Neural cell (in vitro differentiated cells): ENCODE results near the gene UQCRH. TPM values are rescaled to one million over a fixed set of nuclear protein-coding genes. Genes with fewer than 3 reads are reported as not detected.

Experiments used
- H2AFZ ChIP-seq: fragments of 200-600, 300-800 bp; sonication (generic), shearing (Covaris generic); 2 replicates; pipeline ENCODE4 v1.6.0; 2014; ENCODE audit warnings: low read depth, mild to moderate bottlenecking, antibody characterized with exemption, low read length, moderate library complexity
- H3F3A ChIP-seq: fragments of 200-600 bp; shearing (Covaris generic); 2 replicates; pipeline ENCODE4 v1.6.1; 2016; ENCODE audit warnings: mild to moderate bottlenecking, moderate library complexity, mixed read lengths, antibody characterized with exemption, low read length; ENCODE audit not compliant: insufficient read depth, poor library complexity, severe bottlenecking
- H3K27ac ChIP-seq: fragments of 200-600, 300-800 bp; sonication (generic), shearing (Covaris generic); 2 replicates; pipeline ENCODE4 v1.5.1; 2014; ENCODE audit warnings: mild to moderate bottlenecking, low read length, moderate library complexity
- H3K27me3 ChIP-seq: fragments of 300-800, 200-600 bp; sonication (generic), shearing (Covaris generic); 2 replicates; pipeline ENCODE4 v1.6.0; 2014; ENCODE audit warnings: mild to moderate bottlenecking, low read depth, low read length, moderate library complexity; ENCODE audit not compliant: insufficient read depth
- H3K36me3 ChIP-seq: fragments of 300-800, 200-600 bp; sonication (generic), shearing (Covaris generic); 2 replicates; pipeline ENCODE4 v1.5.1; 2014; ENCODE audit warnings: mild to moderate bottlenecking, antibody characterized with exemption, low read length, moderate library complexity; ENCODE audit not compliant: insufficient read depth
- H3K4me2 ChIP-seq: fragments of 300-800, 200-600 bp; sonication (generic), shearing (Covaris generic); 2 replicates; pipeline ENCODE4 v1.6.0; 2014; ENCODE audit warnings: mild to moderate bottlenecking, low read length
- H3K4me3 ChIP-seq: fragments of 300-800, 200-600 bp; sonication (generic), shearing (Covaris generic); 2 replicates; pipeline ENCODE4 v1.5.1; 2014; ENCODE audit warnings: mild to moderate bottlenecking, low read length, moderate library complexity
- H3K79me2 ChIP-seq: fragments of 200-600 bp; shearing (Covaris generic); replicated peaks from 2 replicates; pipeline ENCODE4 v1.6.0; 2014; ENCODE audit warnings: mild to moderate bottlenecking, low read length, moderate library complexity; ENCODE audit not compliant: insufficient read depth
- H3K9ac ChIP-seq: fragments of 300-800, 200-600 bp; sonication (generic), shearing (Covaris generic); 2 replicates; pipeline ENCODE4 v1.6.1; 2016; ENCODE audit warnings: mild to moderate bottlenecking, low read length, mixed read lengths
- H3K9me2 ChIP-seq: fragments of 200-600 bp; shearing (Covaris generic); 2 replicates; pipeline ENCODE4 v1.6.1; 2016; ENCODE audit warnings: mild to moderate bottlenecking, low read length, mixed read lengths; ENCODE audit not compliant: insufficient read depth
- H3K9me3 ChIP-seq: fragments of 200-600, 300-800 bp; sonication (generic), shearing (Covaris generic); 2 replicates; pipeline ENCODE4 v1.6.1; 2016; ENCODE audit warnings: mild to moderate bottlenecking, mixed run types, low read length, moderate library complexity, mixed read lengths
- H4K20me1 ChIP-seq: fragments of 200-600 bp; shearing (Covaris generic); 2 replicates; pipeline ENCODE4 v1.6.1; 2016; ENCODE audit warnings: mild to moderate bottlenecking, mixed run types; ENCODE audit not compliant: insufficient read depth
- EP300 ChIP-seq: fragments of 450-650 bp; conservative IDR thresholded peaks from 2 replicates; pipeline ENCODE4 v1.6.1; 2014; ENCODE audit warnings: antibody characterized with exemption, mild to moderate bottlenecking, moderate library complexity; ENCODE audit not compliant: poor library complexity, severe bottlenecking
- EZH2 ChIP-seq: fragments of 200-600, 300-800 bp; shearing (Covaris generic), sonication (generic); IDR thresholded peaks from 2 replicates; pipeline ENCODE4 v1.6.1; 2014; ENCODE audit warnings: antibody characterized with exemption, low read length, borderline replicate concordance, mild to moderate bottlenecking; ENCODE audit not compliant: insufficient read depth, poor library complexity, severe bottlenecking
- POLR2AphosphoS5 ChIP-seq: IDR thresholded peaks from 2 replicates; pipeline ENCODE4 v1.6.1; 2012
- RAD21 ChIP-seq: fragments of 450-650 bp; conservative IDR thresholded peaks from 2 replicates; pipeline ENCODE4 v1.6.1; 2014; ENCODE audit warnings: antibody characterized with exemption, mild to moderate bottlenecking, moderate library complexity
- TAF1 ChIP-seq: IDR thresholded peaks from 2 replicates; pipeline ENCODE4 v1.6.1; 2012; ENCODE audit warnings: low read depth
- polyA plus RNA-seq: library from polyadenylated mRNA; depleted of rRNA; stranded (reverse); fragments of >200 nt; gene quantifications from 2 replicates; pipeline ENCODE4 v1.2.3, GENCODE V29; 2014
- TF ChIP-seq, protein P1 (sequence below): fragments of 450-650 bp; IDR thresholded peaks from 2 replicates; pipeline ENCODE4 v1.5.1; 2014; ENCODE audit warnings: antibody characterized with exemption, mild to moderate bottlenecking, moderate library complexity; ENCODE audit not compliant: poor library complexity, severe bottlenecking
- TF ChIP-seq, protein P2 (sequence below): IDR thresholded peaks from 2 replicates; pipeline ENCODE4 v1.6.1; 2012; ENCODE audit warnings: borderline replicate concordance

Gene UQCRH
- polyA plus RNA-seq, 1 donor from 2014 or later, result 1,272 TPM

DNA sequence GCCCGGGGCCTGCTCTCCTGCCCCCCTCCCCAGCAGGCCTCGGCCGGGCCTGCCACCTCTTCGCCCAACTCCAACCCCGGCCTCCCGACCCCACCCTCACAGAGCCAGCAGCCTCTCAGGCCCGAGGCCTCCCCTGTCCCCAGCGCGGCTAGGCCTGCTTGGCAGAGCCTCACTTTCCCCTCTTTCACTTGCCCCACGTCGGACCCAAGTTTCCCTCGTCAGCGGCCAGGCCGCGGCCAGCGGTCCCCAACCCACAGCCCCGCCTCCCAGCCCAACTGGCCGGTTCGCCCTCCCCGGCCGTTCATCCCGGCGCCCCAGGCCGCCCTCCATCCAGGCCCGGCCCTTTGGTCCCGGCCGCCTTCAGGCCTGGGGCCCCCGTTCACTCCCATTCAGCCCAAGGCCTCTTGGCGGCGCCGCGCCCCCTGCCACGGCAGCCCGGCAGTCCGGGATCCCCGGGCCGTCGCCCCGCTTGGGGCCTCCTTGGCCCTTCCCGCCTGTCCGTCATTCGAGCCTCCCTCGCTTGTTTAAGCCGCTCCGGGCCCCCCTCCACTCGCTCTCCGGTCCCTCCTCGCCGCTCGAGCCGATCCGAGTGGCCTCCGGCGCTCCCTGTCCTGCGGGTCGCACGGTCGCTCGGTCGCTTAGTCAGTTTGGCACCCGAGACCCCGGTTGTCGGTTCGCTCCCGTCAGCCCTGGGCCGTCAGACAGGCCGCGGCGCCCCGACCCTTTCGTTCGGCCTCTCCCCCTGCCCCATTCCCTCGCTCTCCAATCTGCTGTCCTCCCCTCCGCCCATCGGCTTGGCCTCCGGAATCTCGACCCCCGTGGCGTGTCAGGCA is 1.5 kb upstream of the UQCRH start:
- H3K4me2 ChIP-seq, result peak overlapping the region; percentile 82
- H3K36me3 ChIP-seq, result peaks cover 8% of the 10 kb centered on the region
- TF ChIP-seq, protein P1, sequence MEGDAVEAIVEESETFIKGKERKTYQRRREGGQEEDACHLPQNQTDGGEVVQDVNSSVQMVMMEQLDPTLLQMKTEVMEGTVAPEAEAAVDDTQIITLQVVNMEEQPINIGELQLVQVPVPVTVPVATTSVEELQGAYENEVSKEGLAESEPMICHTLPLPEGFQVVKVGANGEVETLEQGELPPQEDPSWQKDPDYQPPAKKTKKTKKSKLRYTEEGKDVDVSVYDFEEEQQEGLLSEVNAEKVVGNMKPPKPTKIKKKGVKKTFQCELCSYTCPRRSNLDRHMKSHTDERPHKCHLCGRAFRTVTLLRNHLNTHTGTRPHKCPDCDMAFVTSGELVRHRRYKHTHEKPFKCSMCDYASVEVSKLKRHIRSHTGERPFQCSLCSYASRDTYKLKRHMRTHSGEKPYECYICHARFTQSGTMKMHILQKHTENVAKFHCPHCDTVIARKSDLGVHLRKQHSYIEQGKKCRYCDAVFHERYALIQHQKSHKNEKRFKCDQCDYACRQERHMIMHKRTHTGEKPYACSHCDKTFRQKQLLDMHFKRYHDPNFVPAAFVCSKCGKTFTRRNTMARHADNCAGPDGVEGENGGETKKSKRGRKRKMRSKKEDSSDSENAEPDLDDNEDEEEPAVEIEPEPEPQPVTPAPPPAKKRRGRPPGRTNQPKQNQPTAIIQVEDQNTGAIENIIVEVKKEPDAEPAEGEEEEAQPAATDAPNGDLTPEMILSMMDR, result peak; percentile 28
- TF ChIP-seq EP300, result no peak
- TF ChIP-seq, protein P2, sequence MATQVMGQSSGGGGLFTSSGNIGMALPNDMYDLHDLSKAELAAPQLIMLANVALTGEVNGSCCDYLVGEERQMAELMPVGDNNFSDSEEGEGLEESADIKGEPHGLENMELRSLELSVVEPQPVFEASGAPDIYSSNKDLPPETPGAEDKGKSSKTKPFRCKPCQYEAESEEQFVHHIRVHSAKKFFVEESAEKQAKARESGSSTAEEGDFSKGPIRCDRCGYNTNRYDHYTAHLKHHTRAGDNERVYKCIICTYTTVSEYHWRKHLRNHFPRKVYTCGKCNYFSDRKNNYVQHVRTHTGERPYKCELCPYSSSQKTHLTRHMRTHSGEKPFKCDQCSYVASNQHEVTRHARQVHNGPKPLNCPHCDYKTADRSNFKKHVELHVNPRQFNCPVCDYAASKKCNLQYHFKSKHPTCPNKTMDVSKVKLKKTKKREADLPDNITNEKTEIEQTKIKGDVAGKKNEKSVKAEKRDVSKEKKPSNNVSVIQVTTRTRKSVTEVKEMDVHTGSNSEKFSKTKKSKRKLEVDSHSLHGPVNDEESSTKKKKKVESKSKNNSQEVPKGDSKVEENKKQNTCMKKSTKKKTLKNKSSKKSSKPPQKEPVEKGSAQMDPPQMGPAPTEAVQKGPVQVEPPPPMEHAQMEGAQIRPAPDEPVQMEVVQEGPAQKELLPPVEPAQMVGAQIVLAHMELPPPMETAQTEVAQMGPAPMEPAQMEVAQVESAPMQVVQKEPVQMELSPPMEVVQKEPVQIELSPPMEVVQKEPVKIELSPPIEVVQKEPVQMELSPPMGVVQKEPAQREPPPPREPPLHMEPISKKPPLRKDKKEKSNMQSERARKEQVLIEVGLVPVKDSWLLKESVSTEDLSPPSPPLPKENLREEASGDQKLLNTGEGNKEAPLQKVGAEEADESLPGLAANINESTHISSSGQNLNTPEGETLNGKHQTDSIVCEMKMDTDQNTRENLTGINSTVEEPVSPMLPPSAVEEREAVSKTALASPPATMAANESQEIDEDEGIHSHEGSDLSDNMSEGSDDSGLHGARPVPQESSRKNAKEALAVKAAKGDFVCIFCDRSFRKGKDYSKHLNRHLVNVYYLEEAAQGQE, result peak; percentile 19
- peak overlapping the region; percentile 93 for H3K27ac ChIP-seq
- peak overlapping the region; percentile 60 for H2AFZ ChIP-seq
- no peaks in the 10 kb centered on the region for H4K20me1 ChIP-seq
- H3K79me2 ChIP-seq, result peaks cover 77% of the 10 kb centered on the region
- no peaks in the 10 kb centered on the region for H3K27me3 ChIP-seq
- H3K9me3 ChIP-seq, result no peaks in the 10 kb centered on the region
- peak overlapping the region; percentile 99 for H3K4me3 ChIP-seq
- peak overlapping the region; percentile 99 for H3K9ac ChIP-seq
- H3F3A ChIP-seq, result no peaks in the 10 kb centered on the region
- no peaks in the 10 kb centered on the region for H3K9me2 ChIP-seq

DNA sequence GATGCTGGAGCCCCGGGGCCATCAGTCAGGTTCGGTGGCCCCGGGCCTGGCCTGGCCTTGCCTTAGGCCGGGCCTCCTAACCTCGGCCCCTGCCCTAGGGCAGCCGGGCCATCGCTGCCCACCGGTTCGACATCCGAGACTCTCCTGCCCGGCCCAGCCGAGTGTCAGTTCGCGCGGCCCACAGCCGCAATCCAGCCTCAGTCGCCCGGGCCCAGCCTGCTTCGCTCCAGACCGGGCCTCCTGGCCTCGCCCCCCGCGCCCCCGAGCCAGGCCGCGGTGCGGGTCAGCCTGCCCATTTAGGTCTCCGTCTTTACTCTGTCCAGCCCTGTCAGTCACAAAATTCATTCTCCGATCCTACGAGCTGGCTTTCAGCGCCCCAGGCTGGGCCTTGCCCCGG is 859 bp upstream of the UQCRH start:
- H3K4me2 ChIP-seq, result peak overlapping the region; percentile 82
- no peaks in the 10 kb centered on the region for H3K9me2 ChIP-seq
- H3K79me2 ChIP-seq, result peaks cover 81% of the 10 kb centered on the region
- peak overlapping the region; percentile 99 for H3K4me3 ChIP-seq
- H2AFZ ChIP-seq, result peak overlapping the region; percentile 60
- H3F3A ChIP-seq, result no peaks in the 10 kb centered on the region
- peaks cover 2% of the 10 kb centered on the region for H3K36me3 ChIP-seq
- H3K9ac ChIP-seq, result peak overlapping the region; percentile 99
- no peaks in the 10 kb centered on the region for H3K27me3 ChIP-seq
- no peaks in the 10 kb centered on the region for H3K9me3 ChIP-seq
- TF ChIP-seq, protein P2, result no peak
- TF ChIP-seq, protein P1, result no peak
- no peak for TF ChIP-seq RAD21
- TF ChIP-seq POLR2AphosphoS5, result no peak
- TF ChIP-seq EP300, result no peak
- no peak for TF ChIP-seq EZH2
- TF ChIP-seq TAF1, result no peak
- H4K20me1 ChIP-seq, result no peaks in the 10 kb centered on the region
- peak overlapping the region; percentile 93 for H3K27ac ChIP-seq
